A673 (cell line): ENCODE data around the gene USP32. TPM values are rescaled to one million over a fixed set of nuclear protein-coding genes. Genes with fewer than 3 reads are reported as not detected.

ENCODE experiments used
- BruUV-seq: library from RNA; stranded (reverse); fragments of 400-500 nt; replicated peaks from 2 replicates; lab custom pipeline; 2021; lab: Mats Ljungman, UMichigan
- CTCF ChIA-PET: fragments of 300-600 bp; sonication (Branson Sonifier 250); formaldehyde crosslinking; loops from one replicate; lab custom pipeline; 2022; ENCODE audit warnings: antibody characterized with exemption; lab: Charles Lee
- POLR2A ChIA-PET: fragments of 300-600 bp; sonication (Branson Sonifier 250); formaldehyde crosslinking; loops from one replicate; lab custom pipeline; 2022; ENCODE audit warnings: antibody characterized with exemption; ENCODE audit not compliant: low non-redundant PET; lab: Charles Lee
- DNase-seq: peaks from one replicate; pipeline ENCODE4 v3.0.0-alpha.2; 2015; ENCODE audit warnings: low spot score
- H3K27ac ChIP-seq: fragments of 200-600 bp; sonication (generic); 2 replicates; pipeline ENCODE4 v1.5.1; 2016; ENCODE audit warnings: mixed run types, low read depth, mild to moderate bottlenecking, mixed read lengths, antibody characterized with exemption, low read length; ENCODE audit not compliant: poor library complexity, severe bottlenecking
- H3K27me3 ChIP-seq: fragments of 200-600 bp; sonication (generic); replicated peaks from 2 replicates; pipeline ENCODE4 v1.6.1; 2017; ENCODE audit warnings: mixed run types, low read depth, mild to moderate bottlenecking, mixed read lengths, antibody characterized with exemption, low read length; ENCODE audit not compliant: insufficient read depth, poor library complexity
- H3K36me3 ChIP-seq: fragments of 200-600 bp; sonication (generic); 2 replicates; pipeline ENCODE4 v1.6.1; 2016; ENCODE audit warnings: mixed run types, mild to moderate bottlenecking, mixed read lengths, antibody characterized with exemption, low read length; ENCODE audit not compliant: insufficient read depth, poor library complexity, severe bottlenecking
- H3K4me1 ChIP-seq: fragments of 200-600 bp; sonication (generic); 2 replicates; pipeline ENCODE4 v1.6.1; 2017; ENCODE audit warnings: mixed run types, mild to moderate bottlenecking, mixed read lengths, antibody characterized with exemption, low read length; ENCODE audit not compliant: insufficient read depth, poor library complexity, severe bottlenecking
- H3K4me3 ChIP-seq: fragments of 200-600 bp; sonication (generic); 2 replicates; pipeline ENCODE4 v1.5.1; 2016; ENCODE audit warnings: low read depth, mixed run types, mild to moderate bottlenecking, mixed read lengths, low read length; ENCODE audit not compliant: poor library complexity, severe bottlenecking
- H3K9me3 ChIP-seq: fragments of 200-600 bp; sonication (generic); 2 replicates; pipeline ENCODE4 v1.6.1; 2016; ENCODE audit warnings: mixed run types, low read depth, mild to moderate bottlenecking, mixed read lengths, antibody characterized with exemption, low read length; ENCODE audit not compliant: poor library complexity, severe bottlenecking
- CTCF ChIP-seq: fragments of 300-800, 200-600 bp; sonication (generic); conservative IDR thresholded peaks from 2 replicates; pipeline ENCODE4 v1.5.1; 2017; ENCODE audit warnings: low read depth, mild to moderate bottlenecking, antibody characterized with exemption, low read length, moderate library complexity, mixed read lengths
- EZH2 ChIP-seq: fragments of 200-600 bp; sonication (generic); IDR thresholded peaks from 2 replicates; pipeline ENCODE4 v1.6.1; 2017; ENCODE audit warnings: borderline replicate concordance, low read depth, mild to moderate bottlenecking, mixed read lengths, antibody characterized with exemption, low read length; ENCODE audit not compliant: poor library complexity, severe bottlenecking
- intact Hi-C: fragments of 100-400 bp; cut with micrococcal nuclease; formaldehyde crosslinking; loops from one replicate; pipeline ENCODE4 v1.10.0; 2022; ENCODE audit not compliant: unreplicated experiment
- total RNA-seq: library from RNA; stranded (reverse); gene quantifications from 2 replicates; pipeline ENCODE4 v1.2.3, GENCODE V29; 2021

The USP32 gene
- total RNA-seq, 1 experiment from 2014 or later: 54.8 TPM

- intact Hi-C loops: no loop called here
- ChIA-PET POLR2A (interaction anchor here (0.6 kb wide), 1 partner anchor 400 kb away, joined by 5 read pairs; no protein-coding TSS in a partner anchor), CTCF (no interaction called here)
- Histone ChIP-seq H3K9me3 (no peaks in the 10 kb centered on the region), H3K27me3 (no peaks in the 10 kb centered on the region), H3K4me3 (no peak overlapping the region), H3K4me1 (peaks cover 10% of the 10 kb centered on the region), H3K36me3 (no peaks in the 10 kb centered on the region), H3K27ac (no peak overlapping the region)
- no peak for DNase-seq
- no peak for TF ChIP-seq CTCF
- no peak for TF ChIP-seq EZH2
- BruUV-seq: no TSS peak
These were observed 63.3 kb downstream of the USP32 start for GRCh38 chr17:60328679-60329078.

GRCh38 chr17:60327901-60328273 lies 64.0 kb downstream of the USP32 start:
- ChIA-PET POLR2A (no interaction called here), CTCF (no interaction called here)
- no TSS peak for BruUV-seq

GRCh38 chr17:60327134-60327900 lies 64.6 kb downstream of the USP32 start:
- POLR2A ChIA-PET: no interaction called here
- DNase-seq: no peak
- H3K27ac ChIP-seq: no peak overlapping the region
- TF ChIP-seq EZH2 (no peak), CTCF (no peak)
- no peaks in the 10 kb centered on the region for H3K27me3 ChIP-seq
- H3K9me3 ChIP-seq: no peaks in the 10 kb centered on the region
- intact Hi-C loops: no loop called here
- no peak overlapping the region for H3K4me3 ChIP-seq
- no peaks in the 10 kb centered on the region for H3K4me1 ChIP-seq
- H3K36me3 ChIP-seq: no peaks in the 10 kb centered on the region
- CTCF ChIA-PET: no interaction called here
- no TSS peak for BruUV-seq

More at GRCh38 chr17:60327901-60328273, 64.0 kb downstream of the USP32 start:
- no peak for TF ChIP-seq CTCF
- Histone ChIP-seq H3K27me3 (no peaks in the 10 kb centered on the region), H3K27ac (no peak overlapping the region), H3K4me3 (no peak overlapping the region), H3K9me3 (no peaks in the 10 kb centered on the region), H3K36me3 (no peaks in the 10 kb centered on the region), H3K4me1 (peaks cover 3% of the 10 kb centered on the region)
- DNase-seq: no peak
- intact Hi-C loops: no loop called here
